HG02571 (cell line): ENCODE measurements around the gene GIGYF1.
A peak's percentile ranks its signal among the peaks of the same experiment; 100 is the strongest.
"Not testable (repeated sequence)": the region's sequence is repeated elsewhere in the genome, so short reads cannot be mapped to it uniquely, and the experiment has no call there.

Experiments
- ATAC-seq: cut with Tn5 transposase; IDR thresholded peaks from one replicate; pipeline ENCODE4 v1.9.1; 2021; ENCODE audit warnings: mild to moderate bottlenecking, moderate library complexity; ENCODE audit not compliant: unreplicated experiment

Gene GIGYF1

DNA sequence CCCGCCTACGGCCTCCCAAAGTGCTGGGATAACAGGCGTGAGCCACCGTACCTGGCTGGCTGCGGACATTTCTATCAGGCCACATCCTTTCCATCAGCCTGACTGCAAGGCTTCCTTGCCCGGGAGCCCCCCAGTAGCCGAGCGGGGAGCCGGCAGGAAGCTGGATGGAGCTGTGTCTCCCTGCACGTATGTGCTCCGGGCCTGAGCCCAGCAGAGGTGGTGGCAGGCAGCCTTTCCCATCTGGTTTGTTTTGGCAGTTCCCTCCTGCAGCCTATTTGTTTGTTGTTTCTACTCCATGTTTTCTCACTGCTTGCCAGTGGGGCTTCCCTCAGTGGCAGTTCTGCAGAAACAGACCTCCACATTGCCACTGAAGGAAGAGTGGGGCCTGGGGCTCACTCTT lies 17.3 kb upstream of the GIGYF1 start:
- no peak for ATAC-seq

- ATAC-seq = no peak
Measured at GRCh38 chr7:100710452-100710851, 16.4 kb upstream of the GIGYF1 start.

GRCh38 chr7:100708395-100708794 lies 14.3 kb upstream of the GIGYF1 start:
- ATAC-seq = no peak

DNA sequence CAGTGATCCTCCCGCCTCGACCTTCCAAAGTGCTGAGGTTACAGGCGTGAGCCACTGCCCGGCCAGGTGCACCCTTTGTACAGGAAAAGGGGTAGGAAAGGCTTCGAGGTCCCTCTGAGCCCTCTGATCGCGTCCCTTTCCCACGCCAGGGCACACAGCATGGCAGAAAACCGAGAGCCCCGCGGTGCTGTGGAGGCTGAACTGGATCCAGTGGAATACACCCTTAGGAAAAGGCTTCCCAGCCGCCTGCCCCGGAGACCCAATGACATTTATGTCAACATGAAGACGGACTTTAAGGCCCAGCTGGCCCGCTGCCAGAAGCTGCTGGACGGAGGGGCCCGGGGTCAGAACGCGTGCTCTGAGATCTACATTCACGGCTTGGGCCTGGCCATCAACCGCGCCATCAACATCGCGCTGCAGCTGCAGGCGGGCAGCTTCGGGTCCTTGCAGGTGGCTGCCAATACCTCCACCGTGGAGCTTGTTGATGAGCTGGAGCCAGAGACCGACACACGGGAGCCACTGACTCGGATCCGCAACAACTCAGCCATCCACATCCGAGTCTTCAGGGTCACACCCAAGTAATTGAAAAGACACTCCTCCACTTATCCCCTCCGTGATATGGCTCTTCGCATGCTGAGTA lies 12.7 kb upstream of the GIGYF1 start:
- ATAC-seq = no peak

- peak; percentile 91 for ATAC-seq
Measured at GRCh38 chr7:100705753-100706671, 12.0 kb upstream of the GIGYF1 start, which contains the start of gene POP7. Gene POP7, plus strand, starts transcription at chr7:100706121. Its CDS starts 710 bp downstream, at chr7:100706831.

GRCh38 chr7:100705320-100705752 lies 11.3 kb upstream of the GIGYF1 start:
- ATAC-seq = peak; percentile 53

- ATAC-seq = not testable (repeated sequence)
Measured at GRCh38 chr7:100701089-100701488, 7.0 kb upstream of the GIGYF1 start.

- ATAC-seq = no peak
Measured at GRCh38 chr7:100699018-100699417, 5.0 kb upstream of the GIGYF1 start.

DNA sequence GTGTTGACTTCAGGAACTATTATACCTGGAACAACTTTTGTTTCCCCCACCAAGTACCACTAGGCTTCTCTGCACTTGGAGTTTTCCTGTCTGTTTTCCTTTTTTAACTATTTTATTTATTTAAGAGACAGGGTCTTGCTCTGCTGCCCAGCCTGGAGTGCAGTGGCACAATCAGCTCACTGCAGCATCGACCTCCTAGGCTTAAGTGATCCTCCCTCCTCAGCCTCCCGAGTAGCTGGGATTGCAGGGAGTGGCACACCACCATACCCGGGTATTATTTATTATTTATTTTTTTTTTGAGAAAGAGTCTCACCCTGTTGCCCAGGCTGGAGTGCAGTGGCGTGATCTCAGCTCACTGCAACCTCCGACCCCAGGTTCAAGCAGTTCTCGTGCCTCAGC lies 2.1 kb upstream of the GIGYF1 start:
- no peak for ATAC-seq

DNA sequence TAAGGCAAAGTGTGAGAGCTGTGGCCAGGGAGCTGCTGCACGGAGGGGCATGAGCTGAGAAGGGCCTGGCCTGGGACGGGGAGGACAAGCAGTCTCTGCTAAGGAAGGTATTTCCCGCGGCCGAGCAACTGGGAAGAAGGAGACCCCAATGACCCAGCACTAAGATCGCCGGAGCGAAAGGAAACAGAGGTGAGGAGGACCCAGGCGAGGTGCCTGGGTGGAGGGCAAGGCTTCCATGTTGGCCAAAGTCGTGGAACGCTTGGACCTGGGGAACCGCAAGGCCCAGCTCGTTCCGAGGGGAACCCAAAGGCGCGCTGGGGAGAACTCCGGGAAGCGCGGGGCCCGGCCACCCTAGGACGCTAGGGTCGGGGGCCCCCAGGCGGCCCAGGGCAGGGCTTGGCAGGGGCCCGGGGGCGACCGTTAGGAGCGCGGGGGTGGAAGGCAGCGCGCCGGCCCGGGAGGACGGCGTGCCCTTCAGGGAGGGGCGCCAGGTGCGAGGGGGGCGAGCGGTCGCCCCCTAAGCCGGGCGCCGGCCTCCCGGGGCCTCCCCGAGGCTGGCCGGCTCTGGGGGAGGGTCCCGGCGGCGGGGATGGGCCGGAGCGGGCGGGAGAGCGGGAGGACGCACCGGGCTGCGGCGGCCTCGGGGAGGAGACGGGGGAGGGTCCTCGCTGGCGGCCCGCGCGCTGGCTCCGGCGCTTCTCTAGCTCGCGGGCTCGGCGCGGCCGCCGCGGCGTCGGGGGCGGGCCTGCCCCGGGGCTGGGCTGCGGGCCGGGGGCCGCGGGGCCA lies 545 bp downstream of the GIGYF1 start:
- ATAC-seq = no peak

DNA sequence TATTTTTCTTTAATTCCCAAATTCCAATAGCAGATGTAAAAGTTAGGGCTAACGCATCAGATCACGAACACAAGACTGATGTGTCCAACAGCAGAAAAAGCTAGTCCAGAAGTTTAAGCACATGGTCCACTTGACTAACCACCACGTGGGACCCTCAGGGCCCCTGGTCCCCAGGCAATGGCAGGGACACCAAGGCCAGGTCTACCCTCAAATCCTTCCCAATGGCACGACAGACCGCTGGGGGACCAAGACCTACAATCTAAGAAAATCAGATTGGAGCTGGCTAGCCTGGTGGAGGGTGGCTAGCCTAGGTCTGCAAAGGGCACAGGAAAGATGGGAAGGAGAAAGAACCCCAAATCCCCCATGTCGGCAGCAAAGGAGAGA lies 1.5 kb downstream of the GIGYF1 start:
- no peak for ATAC-seq

DNA sequence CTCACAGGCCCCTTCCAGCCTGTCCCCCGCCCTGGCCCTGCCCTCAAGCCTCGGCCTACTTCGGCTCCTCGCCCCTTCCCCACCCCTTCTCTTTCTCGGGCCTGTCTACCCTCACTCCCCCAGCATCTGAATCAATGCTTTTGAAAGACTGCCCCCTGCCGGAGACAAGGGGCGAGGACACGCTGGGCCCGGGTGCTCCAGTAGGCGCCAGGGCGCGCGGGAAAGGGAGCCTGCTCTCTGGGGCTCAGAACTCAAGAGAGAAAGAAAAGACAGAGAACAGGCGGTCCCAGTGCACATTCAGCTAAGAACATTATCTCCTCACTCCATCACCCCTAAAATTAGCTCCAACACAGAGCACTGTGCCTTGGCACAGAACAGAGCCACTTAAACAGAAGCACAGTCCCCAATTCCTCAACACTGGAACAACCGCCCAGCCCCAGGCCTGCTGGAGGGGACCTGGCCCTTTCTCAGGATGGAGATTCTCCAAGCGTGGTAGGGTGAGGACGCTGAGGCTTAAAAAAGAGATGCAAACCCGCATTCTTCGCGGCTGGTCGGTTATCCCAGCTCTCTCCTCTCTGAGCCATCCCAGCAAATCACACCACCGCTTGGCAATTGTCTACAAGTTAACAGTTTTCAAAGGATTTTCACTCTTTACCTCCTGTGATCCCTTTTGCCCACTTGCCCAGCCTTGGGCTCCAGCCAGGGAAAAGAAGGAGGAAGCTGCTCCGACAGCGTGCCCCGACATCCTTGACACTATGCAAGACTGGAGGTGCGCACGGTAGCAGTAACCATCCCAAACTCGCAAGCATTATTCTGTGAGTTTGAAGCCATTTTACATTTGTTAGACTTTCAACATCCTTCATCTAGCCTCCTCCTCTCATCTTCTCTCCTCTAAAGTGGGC lies 2.1 kb downstream of the GIGYF1 start:
- no peak for ATAC-seq

DNA sequence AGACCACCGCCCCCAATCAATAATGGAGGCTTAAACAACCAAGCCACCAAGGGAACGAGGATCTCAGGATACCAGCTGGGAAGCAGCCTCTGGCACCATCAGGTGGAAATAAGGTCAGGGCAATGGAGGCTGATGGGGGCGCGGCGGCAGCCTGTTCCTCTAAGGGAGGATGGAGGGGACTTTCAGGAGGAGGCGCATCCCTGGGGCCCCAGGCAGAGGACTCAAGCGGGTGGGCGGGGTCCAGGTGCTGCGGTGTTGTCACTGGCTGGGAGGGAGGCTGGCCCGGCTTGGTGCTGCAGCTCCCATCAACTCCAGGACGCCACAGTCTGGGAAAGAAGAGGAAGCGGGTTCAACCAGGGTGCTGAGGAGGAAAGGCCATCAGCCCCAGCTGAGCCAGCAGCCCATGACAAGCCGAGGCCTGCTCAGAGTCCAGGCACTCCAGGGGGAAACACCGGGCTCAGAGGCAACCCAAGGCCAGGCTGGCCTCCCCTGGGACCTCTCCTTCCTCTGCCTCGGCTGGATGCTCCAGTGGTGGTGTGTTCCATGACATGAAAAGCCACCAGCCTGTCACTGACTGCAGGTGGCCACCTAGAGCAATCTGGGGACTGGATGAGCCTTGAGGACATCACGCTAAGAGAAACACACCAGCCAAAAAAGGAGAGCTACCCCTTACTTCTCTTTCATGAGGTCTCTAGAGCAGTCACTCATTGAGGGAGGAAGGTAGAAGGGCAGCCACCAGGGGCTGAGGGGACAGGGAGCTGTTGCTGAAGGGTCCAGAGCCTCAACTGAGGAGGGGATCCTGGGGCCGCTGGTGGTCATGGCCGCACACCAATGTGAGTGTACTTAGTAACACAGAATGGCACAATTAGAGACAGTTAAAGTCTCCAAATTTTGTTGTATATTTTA lies 4.6 kb downstream of the GIGYF1 start:
- no peak for ATAC-seq

GRCh38 chr7:100688326-100688860 lies 5.7 kb downstream of the GIGYF1 start:
- no peak for ATAC-seq

DNA sequence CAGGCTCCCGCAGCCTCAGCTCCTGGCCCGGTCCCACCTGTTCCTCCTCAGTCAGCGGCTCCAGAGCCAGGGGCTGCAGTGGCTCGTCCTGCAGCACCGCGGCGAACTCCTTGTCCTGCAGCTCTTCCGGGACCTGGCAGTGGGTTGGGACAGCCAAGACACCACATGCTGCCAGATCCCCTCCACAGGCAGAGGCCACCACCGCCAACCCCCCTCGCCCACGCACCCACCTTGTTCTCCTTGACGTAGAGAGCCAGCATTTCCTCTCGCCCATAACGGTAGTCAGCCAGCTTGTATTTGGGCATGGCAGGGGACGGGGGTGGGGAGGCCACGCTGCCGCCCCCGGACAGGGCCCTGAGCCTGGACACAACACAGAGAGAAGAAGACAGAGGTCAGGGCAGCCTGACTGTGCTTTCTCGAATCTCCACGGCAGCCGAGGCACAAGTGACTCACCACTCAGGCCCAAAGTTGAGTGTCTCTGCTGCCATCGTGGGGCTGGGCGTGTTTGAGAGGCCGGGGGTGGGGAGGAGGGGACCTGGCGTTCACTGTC lies 6.2 kb downstream of the GIGYF1 start:
- ATAC-seq = no peak

- no peak for ATAC-seq
Measured at GRCh38 chr7:100687261-100687660, 6.8 kb downstream of the GIGYF1 start.

GRCh38 chr7:100686822-100687211 lies 7.2 kb downstream of the GIGYF1 start:
- ATAC-seq = no peak

DNA sequence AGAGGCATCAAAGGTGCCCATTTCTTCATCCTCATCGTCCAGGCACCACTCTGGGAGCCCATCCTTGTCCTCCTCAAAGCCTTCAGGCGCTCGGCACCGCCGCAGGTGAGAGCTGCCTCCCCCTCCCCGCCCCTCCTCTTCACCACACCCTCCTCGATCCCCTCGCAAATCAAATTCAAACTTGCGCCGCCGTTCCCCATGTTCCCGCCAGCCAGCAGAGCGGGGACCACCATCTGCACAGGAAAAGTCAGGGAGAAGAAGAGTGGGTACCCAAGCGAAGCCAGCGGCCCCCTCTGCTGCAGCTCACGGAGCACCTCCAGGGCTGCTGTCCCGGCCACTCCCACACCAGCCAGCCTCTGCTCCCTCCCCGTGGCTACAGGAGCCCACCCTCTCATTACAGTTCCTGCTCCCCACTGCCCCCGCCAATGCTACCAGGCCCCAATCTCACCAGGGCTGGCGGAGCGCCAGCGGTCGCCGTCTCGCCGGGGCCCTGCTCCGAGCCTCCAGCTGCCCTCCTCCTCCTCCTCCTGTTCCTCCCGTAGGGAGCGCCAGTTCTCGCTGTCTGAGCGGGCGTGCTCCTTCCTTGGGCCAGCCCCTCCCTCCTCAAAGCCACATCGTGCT lies 7.7 kb downstream of the GIGYF1 start:
- no peak for ATAC-seq
